Activated gamma-delta T cell (primary cell): ENCODE results near the gene C2orf69.

Experiments used
- DNase-seq: peaks from one replicate; lab custom pipeline; 2025; lab: John Stamatoyannopoulos, UW

C2orf69 gene

DNA sequence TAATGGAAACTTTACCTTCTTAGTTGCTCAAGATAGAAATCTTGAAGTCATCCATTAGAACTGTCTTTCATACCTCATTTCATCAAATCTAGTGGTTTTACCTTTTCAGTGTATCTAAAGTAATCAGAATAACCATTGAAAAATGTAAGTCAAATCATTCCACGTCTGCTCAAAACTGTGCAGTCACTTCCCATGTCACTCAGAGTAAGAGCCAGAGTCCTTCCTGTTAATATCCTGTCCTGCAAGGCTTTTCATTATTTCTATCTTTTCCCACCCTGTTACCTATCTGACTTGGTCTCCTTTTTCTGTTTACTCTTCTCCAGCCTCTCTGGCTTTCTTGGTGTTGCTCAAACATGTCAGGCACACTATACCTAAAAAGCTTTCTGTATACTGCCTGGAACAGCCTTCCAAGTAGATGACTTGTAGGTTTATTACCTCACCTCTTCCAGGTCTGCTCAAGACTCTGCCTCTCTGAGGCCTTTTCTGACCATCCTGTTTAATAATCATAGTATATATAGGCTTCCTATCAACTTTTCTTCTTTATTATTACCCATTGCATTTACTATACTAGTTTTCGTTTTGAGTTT is 3.4 kb downstream of the C2orf69 start:
- DNase-seq, result no peak

DNA sequence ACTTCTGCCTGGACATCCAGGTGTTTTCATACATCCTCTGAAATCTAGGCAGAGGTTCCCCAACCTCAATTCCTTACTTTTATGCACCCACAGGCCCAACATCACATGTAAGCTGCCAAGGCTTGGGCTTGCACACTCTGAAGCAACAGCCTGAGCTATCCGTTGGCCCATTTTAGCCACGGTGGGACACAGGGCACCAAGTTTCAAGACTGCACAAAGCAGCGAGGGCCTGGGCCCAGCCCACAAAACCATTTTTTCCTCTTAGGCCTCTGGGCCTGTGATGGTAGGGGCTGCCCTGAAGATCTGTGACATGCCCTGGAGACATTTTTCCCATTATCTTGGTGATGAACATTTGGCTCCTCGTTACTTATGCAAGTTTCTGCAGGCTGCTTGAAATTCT is 5.9 kb downstream of the C2orf69 start:
- no peak for DNase-seq

DNA sequence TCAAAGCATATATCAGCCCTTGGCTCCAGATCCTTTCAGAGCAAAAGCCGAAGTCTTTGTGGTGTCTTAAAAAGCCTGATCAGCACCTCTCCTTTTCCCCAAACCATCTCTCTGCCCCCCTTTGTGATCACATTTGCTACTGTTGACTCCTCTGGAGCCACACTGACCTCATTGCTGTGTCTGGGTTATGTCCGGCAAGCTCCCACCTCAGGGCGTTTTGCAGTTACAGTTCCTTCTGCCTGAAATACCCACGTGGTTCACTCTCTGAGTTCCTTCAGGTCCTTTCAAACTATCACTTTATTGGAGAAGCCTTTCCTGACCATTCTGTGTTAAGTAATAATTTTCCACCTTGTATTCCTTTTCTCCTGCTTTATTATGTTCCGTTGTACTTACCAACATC is 11.8 kb downstream of the C2orf69 start:
- DNase-seq, result no peak

DNA sequence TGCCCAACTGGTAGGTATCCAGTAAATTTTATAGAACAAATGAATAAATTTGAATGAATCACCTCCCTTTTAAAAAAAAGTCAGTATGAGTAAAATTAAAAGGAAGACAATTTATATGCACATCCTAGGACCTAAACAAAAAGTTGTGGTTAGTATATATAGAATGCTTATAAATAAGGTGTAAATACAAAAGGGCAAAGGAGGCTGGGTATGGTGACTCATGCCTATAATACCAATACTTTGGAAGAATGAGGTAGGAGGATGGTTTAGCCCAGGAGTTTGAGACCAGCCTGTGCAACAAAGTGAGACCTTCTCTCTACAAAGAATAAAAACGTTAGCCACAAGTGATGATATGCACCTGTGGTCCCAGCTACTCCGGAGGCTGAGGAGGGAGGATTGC is 12.8 kb downstream of the C2orf69 start:
- DNase-seq, result no peak

DNA sequence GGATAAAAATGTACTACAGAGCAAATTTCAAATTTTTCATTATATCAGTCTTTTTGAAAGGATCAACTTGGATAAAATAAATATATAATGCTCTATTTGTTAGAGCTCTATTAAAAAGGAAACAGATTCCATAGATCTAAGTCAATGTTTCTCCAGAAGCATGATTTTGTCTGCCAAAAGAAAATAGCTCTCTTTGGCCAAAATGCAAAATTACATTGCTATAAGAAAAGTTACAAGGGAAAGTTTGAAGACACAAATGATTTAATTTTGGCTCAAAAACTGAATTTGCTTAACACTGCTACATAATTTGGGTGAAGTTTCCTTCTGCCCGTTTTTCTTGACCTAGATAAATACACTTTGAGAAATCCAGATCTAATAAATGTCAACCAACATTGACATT is 15.7 kb downstream of the C2orf69 start:
- DNase-seq, result no peak

DNA sequence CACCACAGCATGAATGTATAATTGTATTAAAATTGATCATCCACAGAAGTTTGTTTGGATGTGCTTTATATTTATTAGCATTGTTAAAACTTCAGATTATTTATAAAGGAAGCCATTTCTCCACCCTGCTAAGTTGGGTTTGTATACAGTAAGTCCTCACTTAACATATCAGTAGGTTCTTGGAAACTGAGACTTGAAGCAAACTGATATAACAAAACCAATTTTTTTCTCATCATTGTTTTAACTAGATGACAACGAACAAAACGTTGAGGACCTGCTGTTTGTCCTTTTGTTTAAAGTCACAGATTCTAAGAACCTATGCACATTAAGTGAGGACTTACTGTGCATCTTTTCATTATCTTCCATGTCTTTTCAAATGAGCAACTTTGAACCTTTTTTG is 17.1 kb downstream of the C2orf69 start:
- DNase-seq, result no peak

DNA sequence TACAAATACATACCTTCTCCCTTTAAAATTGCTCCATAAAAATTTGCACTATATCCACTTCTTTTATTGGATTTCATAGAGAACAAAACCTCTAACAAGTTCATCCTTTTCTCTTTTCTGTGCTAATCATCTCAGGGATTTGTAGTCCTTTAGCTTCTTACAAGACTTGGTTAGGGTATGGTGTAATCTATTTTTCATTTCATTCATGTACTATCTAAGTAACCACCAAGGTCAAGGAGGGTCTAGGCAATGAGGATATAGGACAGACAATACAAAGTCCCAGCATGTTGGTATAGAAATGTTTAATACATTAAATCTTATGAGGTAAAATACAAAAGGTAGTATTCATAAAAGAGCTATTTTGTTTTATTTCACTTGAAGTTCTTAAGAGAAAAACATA is 17.5 kb downstream of the C2orf69 start:
- DNase-seq, result no peak

DNA sequence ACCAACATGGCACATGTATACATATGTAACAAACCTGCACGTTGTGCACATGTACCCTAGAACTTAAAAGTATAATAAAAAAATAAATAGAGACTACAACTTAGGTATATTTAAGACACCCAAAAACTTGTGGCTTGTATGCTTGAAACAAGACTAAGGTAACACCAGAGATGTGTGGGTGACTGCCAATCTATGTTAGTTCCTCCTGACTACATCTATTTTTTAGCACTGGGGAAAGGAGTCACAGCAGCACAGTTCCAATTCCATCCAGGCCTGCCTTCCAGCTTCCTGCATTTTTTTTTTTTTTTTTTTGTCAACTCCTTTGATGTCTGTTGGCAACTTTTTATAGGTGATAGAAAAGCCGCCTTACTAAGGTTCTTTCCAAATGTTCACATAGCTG is 18.2 kb downstream of the C2orf69 start:
- DNase-seq, result no peak

DNA sequence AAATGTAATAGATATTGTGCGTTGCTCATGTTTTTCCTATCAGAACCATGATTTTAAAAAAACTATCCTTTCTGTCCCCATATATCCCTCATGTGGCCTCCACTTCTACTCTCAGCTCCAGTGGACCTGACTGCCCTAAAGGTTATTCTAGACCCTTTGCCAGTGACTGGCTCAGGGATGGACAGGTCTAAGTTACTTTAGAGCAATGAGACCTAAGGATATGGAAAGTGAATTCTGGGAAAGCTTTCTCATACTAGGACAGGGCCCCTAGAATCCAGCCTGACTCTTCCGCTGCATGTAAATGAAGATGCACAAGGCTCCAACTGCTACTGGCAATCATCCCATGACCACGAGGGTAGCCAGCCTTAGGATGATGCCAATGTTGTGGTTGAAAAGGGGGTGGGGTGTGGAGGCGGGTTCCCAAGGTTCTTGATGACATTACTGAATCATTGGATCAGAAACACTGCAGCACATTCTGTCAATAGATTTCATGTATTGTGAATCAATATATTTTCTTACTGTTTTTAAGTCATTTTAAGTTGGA is 21.3 kb downstream of the C2orf69 start:
- DNase-seq, result no peak

DNA sequence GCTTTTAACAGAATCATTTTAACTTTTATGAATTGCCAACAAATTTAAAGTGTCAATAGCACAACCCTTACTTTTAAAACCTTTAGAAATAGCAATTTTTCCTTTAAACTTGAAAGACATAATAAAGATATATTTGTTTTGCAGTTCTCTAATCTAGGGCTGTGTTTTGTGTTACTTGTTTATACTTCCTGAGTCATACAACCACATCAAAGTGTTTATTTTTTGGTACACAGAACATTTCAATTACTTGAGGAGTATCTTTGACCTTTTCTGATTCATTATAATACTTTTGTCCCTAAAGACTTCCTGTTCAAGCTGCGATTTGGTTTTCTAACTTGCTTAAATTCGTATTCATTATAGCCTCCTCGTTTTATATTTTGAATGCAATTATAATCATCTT is 22.4 kb downstream of the C2orf69 start:
- no peak for DNase-seq

DNA sequence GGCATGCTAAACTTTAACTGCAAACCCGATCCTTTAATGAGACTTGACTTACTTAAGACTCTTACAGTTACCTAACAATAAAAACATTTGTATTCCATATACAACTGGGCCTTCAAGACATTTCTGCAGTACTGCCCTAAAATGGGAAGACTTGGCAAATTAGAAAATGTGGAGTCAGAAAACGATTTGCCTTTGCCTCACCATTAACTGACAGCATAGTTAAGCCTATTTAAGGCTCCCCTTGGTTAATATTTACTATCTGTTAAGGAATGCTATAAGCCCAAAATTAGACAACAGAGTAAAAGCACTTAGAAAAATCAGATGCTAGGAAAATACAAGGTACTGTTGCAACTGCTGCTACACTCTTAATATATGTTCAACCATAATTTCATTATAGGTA is 25.5 kb downstream of the C2orf69 start:
- no peak for DNase-seq

DNA sequence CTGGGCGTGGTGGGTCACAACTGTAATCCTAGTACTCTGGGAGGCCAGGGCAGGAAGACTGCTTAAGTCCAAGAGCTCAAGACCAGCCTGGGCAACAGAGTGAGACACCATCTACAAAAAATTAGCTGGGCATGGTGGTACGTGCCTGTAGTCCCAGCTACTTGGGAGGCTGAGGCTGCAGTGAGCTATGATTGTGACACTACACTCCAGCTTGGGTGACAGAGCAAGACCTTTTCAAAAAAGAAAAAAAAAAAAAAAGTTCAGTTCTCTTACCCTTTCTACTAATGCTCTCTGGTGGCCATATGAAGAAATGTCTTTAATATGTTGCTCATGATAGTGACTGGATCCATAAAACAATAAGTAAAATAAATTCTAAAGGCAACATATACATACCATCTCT is 29.3 kb downstream of the C2orf69 start:
- no peak for DNase-seq

DNA sequence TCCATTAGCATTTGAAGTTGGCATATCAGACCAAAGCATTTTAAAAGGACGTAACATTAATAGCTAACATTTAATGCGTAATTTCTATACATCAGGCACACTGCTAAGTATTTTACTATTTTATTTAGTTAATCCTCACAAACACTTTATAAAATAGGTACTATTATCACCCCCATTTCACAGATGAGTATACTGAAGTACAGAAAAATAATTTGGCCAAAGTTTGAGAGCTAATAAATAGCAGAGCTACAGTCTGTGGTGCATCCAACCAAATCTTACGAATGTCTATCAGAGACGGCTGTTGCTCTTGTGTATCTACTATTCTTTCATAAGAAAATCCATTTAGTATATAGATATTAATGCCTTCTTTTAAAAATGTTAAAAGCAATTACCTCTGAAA is 32.3 kb downstream of the C2orf69 start:
- no peak for DNase-seq

DNA sequence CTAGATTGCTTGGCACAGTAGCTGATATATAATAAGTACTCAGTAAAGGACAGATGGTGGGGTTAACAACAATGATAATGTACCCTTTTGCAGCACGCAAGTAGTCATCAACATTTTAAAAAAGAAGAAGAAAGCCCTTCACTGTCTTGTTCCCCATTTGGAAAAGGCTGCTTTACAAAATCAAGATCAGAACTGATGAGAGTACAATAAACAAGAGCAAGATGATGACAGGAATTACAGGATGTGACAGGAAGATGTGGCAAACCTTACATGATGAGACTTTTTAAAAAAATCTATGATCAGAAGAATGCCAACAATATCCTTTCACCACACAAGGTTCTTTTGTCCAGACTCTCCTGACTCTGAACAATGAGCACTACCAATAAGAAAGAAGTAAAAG is 35.1 kb downstream of the C2orf69 start:
- no peak for DNase-seq

DNA sequence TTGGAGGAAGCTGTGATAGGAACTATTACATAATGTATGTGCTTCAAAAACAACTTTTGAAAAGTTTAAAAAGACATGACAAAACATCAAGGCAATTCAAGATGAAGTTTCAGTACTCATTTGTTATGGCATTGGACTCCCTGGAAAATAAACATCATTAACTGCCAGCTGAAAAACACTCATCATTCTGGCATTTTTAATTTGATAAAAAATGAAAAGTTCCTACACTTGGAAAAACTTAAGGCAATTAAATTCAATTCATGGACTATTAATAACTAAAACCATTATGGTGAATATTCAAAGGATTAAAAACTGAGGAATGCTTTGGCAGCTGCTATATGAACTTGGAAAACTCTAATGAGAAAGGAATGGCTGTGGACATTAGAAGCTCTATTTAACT is 35.7 kb downstream of the C2orf69 start:
- no peak for DNase-seq

DNA sequence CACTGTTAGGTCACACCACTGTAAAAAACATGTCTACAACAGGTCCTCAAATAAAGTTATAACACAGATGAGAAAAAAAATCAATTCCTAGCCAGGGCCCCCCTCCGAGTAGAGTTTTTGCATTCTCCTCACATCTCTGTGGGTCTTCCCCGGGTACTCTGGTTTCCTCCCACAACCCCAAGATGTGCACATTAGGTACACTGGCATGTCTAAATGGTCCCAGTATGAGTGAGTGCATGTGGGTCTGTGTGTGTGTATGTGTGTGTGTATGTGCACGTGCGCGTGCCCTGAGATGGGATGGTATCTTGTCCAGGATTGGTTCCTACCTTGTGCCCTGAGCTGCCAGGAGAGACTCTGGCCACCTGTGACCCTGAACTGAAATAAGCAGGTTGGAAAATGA is 39.3 kb downstream of the C2orf69 start:
- no peak for DNase-seq

DNA sequence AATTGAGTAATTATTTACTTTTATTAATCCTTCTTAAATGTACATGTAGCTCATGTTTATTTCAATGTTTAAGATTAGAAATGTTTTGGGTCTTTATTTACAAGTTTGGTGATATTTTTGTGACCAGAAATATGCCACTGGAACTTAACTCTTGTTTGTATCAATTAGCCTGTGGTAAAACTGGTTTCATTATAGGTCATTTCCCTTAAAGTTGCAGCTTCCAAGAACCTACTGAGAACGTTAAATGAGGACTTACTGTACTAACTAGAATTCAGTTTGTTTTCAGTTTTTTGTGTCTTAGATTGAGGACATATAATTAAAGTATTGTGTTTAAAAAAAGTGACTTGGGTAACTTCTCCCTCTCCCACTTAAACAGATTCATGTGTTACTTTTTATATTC is 39.9 kb downstream of the C2orf69 start:
- DNase-seq, result no peak

DNA sequence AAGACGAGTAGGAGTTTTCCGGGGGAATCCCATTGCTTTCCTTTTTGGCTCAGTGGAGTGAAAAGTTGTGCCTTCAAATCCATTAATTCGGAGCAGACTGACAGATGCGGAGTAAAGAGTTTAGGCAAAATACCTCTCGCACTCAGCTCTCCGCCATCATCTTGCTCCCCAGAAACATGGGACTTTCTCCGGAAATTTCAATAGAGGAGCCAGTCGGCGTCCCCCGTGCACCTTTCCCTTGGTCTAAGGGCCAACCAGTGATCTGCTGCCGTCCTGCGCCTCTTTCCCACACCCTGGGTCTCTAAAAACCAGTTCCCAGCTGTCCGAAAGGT is 43.9 kb downstream of the C2orf69 start:
- DNase-seq, result no peak

DNA sequence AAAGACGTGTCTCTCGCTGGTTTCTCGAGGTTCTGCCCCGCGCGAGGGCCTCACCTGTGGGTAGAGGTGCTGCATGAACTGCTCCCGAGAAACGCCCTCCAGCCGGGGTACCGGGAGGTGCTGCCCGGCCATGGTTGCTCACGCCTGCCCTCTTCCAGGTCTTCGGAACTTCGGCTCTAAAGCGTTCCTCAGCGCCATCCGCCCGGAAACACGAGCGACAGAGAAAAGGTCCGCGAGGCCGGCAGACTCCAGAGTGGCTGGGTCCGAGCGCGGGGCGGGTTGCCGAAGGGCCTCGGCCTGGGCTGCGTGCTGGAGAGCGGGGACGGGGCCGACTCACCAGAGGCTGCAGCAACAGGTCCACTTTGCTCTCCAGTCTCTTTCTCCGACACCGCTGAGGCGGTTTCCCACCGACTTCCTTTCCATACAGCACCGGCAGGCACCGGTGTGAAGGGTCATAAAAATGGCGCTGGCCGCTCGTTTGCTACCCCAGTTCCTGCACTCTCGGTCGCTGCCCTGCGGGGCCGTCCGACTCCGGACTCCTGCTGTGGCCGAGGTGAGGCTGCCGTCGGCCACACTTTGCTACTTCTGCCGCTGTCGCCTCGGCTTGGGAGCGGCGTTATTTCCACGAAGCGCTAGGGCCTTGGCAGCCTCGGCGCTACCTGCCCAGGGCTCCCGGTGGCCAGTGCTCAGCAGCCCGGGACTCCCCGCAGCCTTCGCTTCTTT is 44.4 kb downstream of the C2orf69 start, which contains the start of the genes MAIP1 and TYW5:
TSS of gene MAIP1 (plus strand) at position 244 of the 723 bp plus-strand sequence. CDS start at position 461, 217 bp downstream.
TSS of gene TYW5 (minus strand) at position 153 of the 723 bp plus-strand sequence. CDS start at position 132, 21 bp downstream.
- DNase-seq, result peak; percentile 43

DNA sequence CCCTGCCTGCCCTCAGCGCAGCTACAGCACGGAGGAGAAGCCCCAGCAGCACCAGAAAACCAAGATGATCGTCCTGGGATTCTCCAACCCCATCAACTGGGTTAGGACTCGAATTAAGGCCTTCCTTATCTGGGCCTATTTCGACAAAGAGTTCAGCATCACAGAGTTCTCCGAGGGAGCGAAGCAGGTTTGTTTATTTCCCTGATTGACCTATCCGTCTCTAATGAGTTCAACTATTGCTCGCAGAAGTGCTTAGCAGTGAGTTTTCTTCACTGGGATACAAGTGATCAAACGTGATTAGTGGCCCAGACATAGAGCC is 44.9 kb downstream of the C2orf69 start:
- DNase-seq, result no peak

DNA sequence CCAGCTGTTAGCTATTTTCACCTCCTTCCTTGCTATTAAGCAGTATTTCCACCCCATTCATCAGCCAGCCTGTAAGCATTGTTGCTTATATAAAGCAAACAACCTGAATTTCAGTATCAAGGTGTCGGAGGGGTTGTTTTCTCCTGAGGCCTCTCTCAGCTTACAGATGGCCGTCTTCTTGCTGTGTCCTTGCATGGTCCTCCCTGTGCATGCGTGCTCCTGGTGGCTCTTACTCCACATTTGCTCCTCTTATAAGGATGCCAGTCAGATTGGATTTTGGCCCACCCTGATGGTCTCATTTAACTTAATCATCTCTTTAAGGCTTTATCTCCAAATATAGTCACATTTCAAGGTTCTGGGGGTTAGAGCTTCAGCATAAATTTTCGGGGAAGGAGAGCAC is 46.9 kb downstream of the C2orf69 start:
- DNase-seq, result no peak

DNA sequence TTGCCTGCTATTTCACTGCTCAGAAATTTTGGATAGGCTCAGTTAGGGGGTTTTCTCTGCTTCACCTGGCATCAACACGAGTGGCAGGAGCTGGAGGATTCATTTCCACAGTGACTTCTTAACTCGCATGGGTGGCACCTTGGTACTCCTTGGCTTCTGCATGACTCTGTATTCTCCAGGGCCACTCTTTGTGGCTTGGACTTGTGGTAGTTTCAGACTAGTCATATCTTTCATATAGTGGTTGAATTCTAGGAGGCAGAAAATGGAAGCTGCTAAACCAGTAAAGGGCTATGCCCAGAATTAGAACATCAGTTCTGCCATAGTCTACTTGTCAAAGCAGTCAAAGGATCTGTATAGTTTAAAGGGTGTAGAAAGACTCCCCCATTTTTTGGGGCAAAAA is 51.1 kb downstream of the C2orf69 start:
- no peak for DNase-seq

DNA sequence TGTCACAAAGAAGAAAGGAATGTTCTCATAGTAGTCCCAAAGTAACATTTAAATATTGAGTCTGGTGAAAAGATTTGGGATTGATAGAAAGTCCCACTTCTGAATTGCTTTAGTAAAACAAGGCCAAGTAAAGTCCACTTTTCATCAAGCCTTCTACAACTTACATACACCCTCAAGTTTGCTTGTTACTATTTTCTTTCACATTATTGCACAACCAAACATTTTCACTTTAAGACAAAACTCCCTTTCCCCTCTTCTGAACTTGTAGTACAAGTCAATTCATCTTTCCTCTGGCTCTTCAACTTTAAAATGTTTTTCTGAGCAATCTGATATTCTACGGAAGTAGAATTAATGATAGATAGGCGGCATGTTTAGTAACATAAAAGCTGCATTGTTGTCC is 55.3 kb downstream of the C2orf69 start:
- DNase-seq, result no peak

DNA sequence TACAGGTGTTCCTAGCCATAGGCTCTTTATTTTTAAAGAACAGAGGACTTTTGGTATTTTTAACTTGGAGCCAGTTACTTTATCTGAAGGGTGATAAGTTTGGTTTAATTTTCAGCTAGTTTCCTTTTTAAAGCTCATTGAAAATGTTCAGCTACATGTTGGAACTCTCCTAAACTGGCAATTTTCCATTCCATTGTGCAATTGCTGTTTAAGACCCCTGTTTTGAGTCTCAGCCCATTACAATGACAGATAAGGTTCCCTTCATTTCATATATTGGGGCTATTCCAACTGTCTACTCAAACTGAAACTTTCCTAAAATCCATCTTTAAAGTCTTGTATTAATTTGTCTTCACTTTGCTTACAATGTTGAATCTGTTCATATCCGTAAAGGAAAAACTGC is 55.9 kb downstream of the C2orf69 start:
- DNase-seq, result no peak
